Heart left ventricle (tissue), 13 donors: ENCODE measurements around the gene OR6X1.

ENCODE experiments used
- POLR2A ChIP-seq, 2 donors: fragments of 450-650 bp; IDR thresholded peaks; one replicate each; pipeline ENCODE4 v1.6.1; 2017; ENCODE audit warnings: antibody characterized with exemption in 2 of 2, mild to moderate bottlenecking in 2 of 2, moderate library complexity in 2 of 2
- TF ChIP-seq, protein P1 (sequence below), 12 donors: fragments of 200-600 bp; sonication (generic) in 4 of 12; IDR thresholded peaks; one replicate each; pipeline versions ENCODE4 v1.5.0 to v1.8.0; 2018 to 2022; ENCODE audit warnings: antibody characterized with exemption in 12 of 12, mild to moderate bottlenecking in 5 of 12
- donor health status: ischemic (EF 13 %, LVEDD 7.1; RV severe dilation, severe dysfunction).
- donor health status: DM: no; HTN: yes; CAD: no.
- donor health status: DM: no; HTN: no; CAD: no.
- donor health status: ischemic (EF 25% LVEDD 6.9; RV normal size, moderate dysfunction).
- donor health status: ischemic (EF 25% LVEDD 5.7; RV mildly dilated, moderate dysfunction).
- donor health status: ischemic (EF 35%, LVEDD 5.7; RV mildly dilated, moderate dysfunction).
- donor health status: nonischemic (EF 11% LVEDD 7.7; RV severe dilation, severe dysfunction).
- donor health status: DM: yes; HTN: yes; CAD: no.
- donor health status: PGD.
- donor health status: ischemic (EF 29% LVEDD 5.4; RV normal size, mild dysfunction).
- donor health status: nonischemic (EF 23%, LVEDD 6.1; RV moderate dilation, normal function).

DNA sequence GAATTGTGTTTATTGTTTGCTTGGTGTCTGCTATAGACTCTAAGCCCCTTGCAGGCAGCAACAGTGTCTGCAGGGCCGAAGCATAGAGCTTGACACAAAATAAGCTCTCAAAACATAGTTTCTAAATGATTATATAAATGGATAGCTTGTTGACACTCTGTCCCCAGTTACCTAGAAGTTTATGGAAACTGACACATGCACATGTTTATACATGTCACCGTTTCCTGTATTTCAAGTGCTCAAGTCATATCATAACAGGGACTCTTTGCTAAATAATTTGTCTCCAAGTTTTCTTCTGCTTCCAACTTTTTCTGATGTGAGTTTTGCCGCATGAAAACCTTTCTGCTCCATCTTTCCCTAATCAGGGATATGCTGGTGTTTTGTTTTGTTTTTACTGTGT, 3.7 kb upstream of the OR6X1 start:
- TF ChIP-seq, protein P1, sequence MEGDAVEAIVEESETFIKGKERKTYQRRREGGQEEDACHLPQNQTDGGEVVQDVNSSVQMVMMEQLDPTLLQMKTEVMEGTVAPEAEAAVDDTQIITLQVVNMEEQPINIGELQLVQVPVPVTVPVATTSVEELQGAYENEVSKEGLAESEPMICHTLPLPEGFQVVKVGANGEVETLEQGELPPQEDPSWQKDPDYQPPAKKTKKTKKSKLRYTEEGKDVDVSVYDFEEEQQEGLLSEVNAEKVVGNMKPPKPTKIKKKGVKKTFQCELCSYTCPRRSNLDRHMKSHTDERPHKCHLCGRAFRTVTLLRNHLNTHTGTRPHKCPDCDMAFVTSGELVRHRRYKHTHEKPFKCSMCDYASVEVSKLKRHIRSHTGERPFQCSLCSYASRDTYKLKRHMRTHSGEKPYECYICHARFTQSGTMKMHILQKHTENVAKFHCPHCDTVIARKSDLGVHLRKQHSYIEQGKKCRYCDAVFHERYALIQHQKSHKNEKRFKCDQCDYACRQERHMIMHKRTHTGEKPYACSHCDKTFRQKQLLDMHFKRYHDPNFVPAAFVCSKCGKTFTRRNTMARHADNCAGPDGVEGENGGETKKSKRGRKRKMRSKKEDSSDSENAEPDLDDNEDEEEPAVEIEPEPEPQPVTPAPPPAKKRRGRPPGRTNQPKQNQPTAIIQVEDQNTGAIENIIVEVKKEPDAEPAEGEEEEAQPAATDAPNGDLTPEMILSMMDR (IDR thresholded peaks at IDR 0.05) = no peak
- TF ChIP-seq POLR2A (IDR thresholded peaks at IDR 0.05) = no peak
